Measurements from ENCODE around the gene GAPDHS. TPM values are rescaled to one million over a fixed set of nuclear protein-coding genes. Genes with fewer than 3 reads are reported as not detected.
A peak's percentile ranks its signal among the peaks of the same experiment; 100 is the strongest.

GAPDHS gene
- total and polyA plus RNA-seq, 11 donors = not detected

DNA sequence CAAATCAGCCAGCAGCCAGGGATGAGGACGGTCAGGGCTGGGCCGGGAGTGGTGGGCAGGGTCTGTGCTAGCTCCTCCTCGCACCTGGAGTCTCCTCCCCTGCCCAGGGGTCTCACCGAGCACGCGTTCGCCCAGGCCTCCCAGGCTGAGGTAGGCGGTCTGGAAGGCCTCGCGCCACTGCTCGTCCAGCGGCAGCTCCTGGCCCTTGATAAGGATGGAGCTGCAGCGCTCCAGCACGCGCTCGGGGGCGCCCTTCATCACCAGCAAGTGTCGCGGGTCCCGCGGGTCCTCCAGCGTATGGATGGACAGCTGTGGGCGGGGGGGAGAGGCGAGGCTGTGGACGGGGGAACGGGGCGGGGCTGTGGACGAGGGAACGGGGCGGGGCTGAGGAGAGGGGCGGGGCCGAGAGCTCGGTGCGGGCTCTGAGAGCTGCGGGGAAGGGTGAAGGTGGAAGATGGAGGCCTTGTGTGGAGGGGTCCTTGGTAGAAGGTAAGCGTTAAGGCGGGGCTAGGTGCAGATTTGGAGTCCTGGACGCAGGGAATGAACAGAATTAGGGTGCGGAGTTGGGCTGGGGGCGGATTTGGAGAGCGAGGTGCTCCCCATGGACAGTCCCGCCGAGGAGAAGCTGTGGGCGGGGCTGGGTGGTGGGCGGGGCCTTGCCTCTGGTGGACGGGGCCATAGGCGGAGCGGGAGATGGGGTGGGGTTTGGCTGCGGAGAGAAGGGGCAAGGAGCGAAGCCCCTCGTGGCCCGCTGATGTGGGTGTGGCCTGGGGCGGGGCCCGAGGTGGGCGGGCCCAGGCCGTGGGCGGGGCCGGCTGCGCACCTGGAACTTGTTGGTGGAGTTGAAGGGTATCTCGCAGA, 24.5 kb downstream of the GAPDHS start:
- Histone ChIP-seq H3K27ac (no peak overlapping the region), H3K36me3 (no peaks in the 10 kb centered on the region), H3K4me1 (peaks cover 0 to 14% (median 4%) of the 10 kb centered on the region in 12 donors), H3K4me3 (peak overlapping the region in 10 of 12 donors; percentile 3 to 44 (median 36)), H3K9me3 (no peaks in the 10 kb centered on the region), H3K27me3 (peaks cover 8 to 53% (median 23%) of the 10 kb centered on the region in 9 donors)
- ATAC-seq (peak; percentile 35 to 83 (median 66)), DNase-seq (peak; percentile 37 to 79 (median 58))
- WGBS, 4 donors = 2 to 8% (median 5%) methylated on average over 42 to 60 of the region's 60 CpGs
- TF ChIP-seq, protein P1, sequence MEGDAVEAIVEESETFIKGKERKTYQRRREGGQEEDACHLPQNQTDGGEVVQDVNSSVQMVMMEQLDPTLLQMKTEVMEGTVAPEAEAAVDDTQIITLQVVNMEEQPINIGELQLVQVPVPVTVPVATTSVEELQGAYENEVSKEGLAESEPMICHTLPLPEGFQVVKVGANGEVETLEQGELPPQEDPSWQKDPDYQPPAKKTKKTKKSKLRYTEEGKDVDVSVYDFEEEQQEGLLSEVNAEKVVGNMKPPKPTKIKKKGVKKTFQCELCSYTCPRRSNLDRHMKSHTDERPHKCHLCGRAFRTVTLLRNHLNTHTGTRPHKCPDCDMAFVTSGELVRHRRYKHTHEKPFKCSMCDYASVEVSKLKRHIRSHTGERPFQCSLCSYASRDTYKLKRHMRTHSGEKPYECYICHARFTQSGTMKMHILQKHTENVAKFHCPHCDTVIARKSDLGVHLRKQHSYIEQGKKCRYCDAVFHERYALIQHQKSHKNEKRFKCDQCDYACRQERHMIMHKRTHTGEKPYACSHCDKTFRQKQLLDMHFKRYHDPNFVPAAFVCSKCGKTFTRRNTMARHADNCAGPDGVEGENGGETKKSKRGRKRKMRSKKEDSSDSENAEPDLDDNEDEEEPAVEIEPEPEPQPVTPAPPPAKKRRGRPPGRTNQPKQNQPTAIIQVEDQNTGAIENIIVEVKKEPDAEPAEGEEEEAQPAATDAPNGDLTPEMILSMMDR (IDR thresholded peaks at IDR 0.05) = no peak
- TF ChIP-seq POLR2A (IDR thresholded peaks at IDR 0.05) = no peak
- intact Hi-C loops (cut with DNase I) = no loop called here

DNA sequence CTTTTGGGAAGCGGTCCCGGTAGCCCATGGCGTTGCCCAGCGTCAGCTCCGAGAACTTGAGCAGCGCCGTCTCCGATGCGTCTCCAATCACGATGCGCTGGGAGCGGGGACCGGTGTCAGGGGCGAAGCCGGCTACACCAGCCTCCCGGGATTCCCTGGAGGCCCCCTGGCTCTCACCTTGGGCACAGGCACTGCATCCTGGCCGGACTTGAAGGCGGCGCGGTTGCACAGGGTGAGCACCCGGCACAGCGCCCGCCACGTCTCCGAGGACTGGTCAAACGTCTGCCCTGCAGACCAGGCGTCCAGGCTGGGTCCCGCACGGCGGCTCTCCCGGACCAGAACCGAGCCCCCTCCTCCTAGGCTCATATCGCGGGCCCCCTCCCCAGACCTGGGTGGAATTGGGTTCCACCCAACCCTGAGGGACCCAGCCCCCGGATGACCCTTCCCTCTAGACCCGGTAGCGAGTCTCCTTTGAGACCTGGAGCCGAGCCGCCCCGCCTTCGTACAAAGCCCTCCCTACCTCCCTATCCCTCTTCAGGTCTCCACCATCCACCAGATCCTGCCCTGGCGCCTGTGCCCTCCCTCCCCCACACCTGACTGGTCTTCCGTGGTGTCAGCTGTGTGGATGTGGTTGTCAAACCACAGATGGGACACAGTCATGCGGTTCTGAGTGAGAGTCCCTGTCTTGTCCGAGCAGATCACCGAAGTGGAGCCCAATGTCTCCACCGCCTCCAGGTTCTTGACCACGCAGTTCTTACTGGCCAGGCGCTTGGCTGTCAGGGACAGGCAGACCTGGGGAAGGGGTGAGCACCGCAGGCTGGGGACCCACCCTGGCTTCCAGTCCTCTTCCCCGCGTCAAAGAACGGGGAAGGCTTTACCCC, 25.4 kb downstream of the GAPDHS start:
- Histone ChIP-seq H3K27me3 (peaks cover 11 to 59% (median 23%) of the 10 kb centered on the region in 9 donors), H3K9me3 (no peaks in the 10 kb centered on the region), H3K4me1 (peaks cover 0 to 14% (median 4%) of the 10 kb centered on the region in 12 donors), H3K4me3 (peak overlapping the region in 10 of 12 donors; percentile 3 to 44 (median 36)), H3K36me3 (no peaks in the 10 kb centered on the region), H3K27ac (no peak overlapping the region)
- WGBS, 4 donors = 31 to 59% (median 40%) methylated on average over 21 to 53 of the region's 53 CpGs
- TF ChIP-seq, protein P1 (IDR thresholded peaks at IDR 0.05) = no peak
- no peak for TF ChIP-seq POLR2A (IDR thresholded peaks at IDR 0.05)
- ATAC-seq (no peak), DNase-seq (no peak)
- intact Hi-C loops (cut with DNase I) = no loop called here

DNA sequence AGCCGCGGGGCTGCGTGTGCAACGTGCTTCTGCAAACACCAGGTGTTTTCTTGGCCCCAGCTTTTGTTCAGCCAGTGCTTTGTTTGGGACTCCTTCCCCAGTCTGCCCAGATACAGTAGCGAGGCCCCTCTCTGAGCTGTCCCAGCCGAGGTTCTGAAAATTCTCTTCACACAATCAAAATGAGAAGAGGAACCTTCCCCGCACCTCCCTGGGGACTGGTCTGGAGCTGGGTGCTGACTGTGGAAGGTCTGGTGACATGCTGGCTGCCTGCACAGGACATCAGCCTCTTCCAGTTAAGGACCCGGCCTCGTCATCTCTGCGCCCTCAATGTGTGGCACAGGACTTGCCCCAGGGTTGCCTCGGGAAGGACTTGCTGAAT, 26.0 kb downstream of the GAPDHS start:
- no peak overlapping the region for H3K4me3 ChIP-seq
- DNase-seq (no peak), ATAC-seq (no peak)
- TF ChIP-seq POLR2A (IDR thresholded peaks at IDR 0.05) = no peak
- TF ChIP-seq, protein P1 (IDR thresholded peaks at IDR 0.05) = no peak
- H3K4me1 ChIP-seq = peaks cover 0 to 14% (median 4%) of the 10 kb centered on the region in 12 donors
- no peak overlapping the region for H3K27ac ChIP-seq
- intact Hi-C loops (cut with DNase I) = no loop called here
- no peaks in the 10 kb centered on the region for H3K36me3 ChIP-seq
- H3K27me3 ChIP-seq = peaks cover 11 to 64% (median 23%) of the 10 kb centered on the region in 9 donors
- H3K9me3 ChIP-seq = no peaks in the 10 kb centered on the region
- 66 to 71% (median 67%) methylated on average over 11 of the region's 11 CpGs for WGBS, 4 donors

DNA sequence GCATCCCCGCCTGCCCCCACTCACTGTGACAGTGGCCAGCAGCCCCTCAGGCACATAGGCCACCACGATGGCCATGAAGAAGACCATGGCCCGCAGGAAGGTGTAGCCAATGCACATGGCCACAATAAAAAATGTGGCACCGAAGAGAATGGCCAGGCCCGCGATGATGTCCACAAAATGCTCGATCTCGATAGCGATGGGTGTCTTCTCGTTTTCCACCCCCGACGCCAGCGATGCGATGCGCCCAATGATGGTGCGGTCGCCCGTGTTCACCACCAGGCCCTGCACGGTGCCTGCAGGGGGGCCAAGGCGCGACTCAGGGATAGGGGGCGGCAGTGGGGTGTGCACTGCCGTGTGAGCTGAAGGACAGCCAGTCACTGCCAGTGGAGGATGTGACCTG, 26.5 kb downstream of the GAPDHS start:
- intact Hi-C loops (cut with DNase I) = no loop called here
- H3K4me1 ChIP-seq = peaks cover 0 to 14% (median 4%) of the 10 kb centered on the region in 12 donors
- no peak overlapping the region for H3K27ac ChIP-seq
- 87 to 91% (median 90%) methylated on average over 23 of the region's 23 CpGs for WGBS, 4 donors
- no peak overlapping the region for H3K4me3 ChIP-seq
- no peaks in the 10 kb centered on the region for H3K9me3 ChIP-seq
- no peaks in the 10 kb centered on the region for H3K36me3 ChIP-seq
- H3K27me3 ChIP-seq = peaks cover 11 to 65% (median 23%) of the 10 kb centered on the region in 9 donors
- ATAC-seq = no peak
- TF ChIP-seq, protein P1 (IDR thresholded peaks at IDR 0.05) = no peak
- no peak for TF ChIP-seq POLR2A (IDR thresholded peaks at IDR 0.05)
- no peak for DNase-seq
